ENCODE data around the gene NOC4L. TPM values are rescaled to one million over a fixed set of nuclear protein-coding genes. Genes with fewer than 3 reads are reported as not detected.

NOC4L gene
- total and polyA plus RNA-seq, 2 of the 4 experiments (the other 2 are of a cell fraction): 5.2 to 13.4 TPM

- Histone ChIP-seq H4K91ac (ENCODE audit: insufficient read depth, low read depth, low read length) (no peak overlapping the region), H3K4ac (ENCODE audit: low read depth, low read length) (no peak overlapping the region), H2BK15ac (ENCODE audit: low read depth, low read length) (no peak overlapping the region), H3K9me3 (ENCODE audit: control insufficient read depth, insufficient read depth, low read length) (no peaks in the 10 kb centered on the region), H2AK9ac (replicated peaks; ENCODE audit: low read depth, low read length, poor library complexity) (no peak overlapping the region), H3K4me2 (ENCODE audit: low read depth, low read length) (no peak overlapping the region), H2AK5ac (ENCODE audit: low read depth, low read length) (no peak overlapping the region), H3K23ac (ENCODE audit: low read depth, low read length) (no peak overlapping the region), H3K36me3 (ENCODE audit: control insufficient read depth, insufficient read depth, low read length) (peaks cover 44% of the 10 kb centered on the region), H4K5ac (ENCODE audit: low read depth, low read length) (no peak overlapping the region), H3K9ac (ENCODE audit: low read depth, low read length) (no peak overlapping the region), H3K56ac (ENCODE audit: extremely low read depth, insufficient read depth, low read length) (no peak overlapping the region), H3K27ac (ENCODE audit: insufficient read depth, low read length) (no peak overlapping the region), H3K4me1 (ENCODE audit: control insufficient read depth, insufficient read depth, low read length) (no peaks in the 10 kb centered on the region), H3K14ac (replicated peaks; ENCODE audit: low read depth, low read length) (no peak overlapping the region), H3K4me3 (ENCODE audit: insufficient read depth, low read depth, low read length) (no peak overlapping the region), H3K27me3 (ENCODE audit: control insufficient read depth, insufficient read depth, low read length) (no peaks in the 10 kb centered on the region), H3K79me1 (ENCODE audit: low read depth in 1 of 2, low read length in 2 of 2) (no peaks in the 10 kb centered on the region; a peak in 1 of 4 replicates), H2BK5ac (ENCODE audit: low read depth, low read length, poor library complexity, severe bottlenecking) (no peak overlapping the region), H3K9me1 (ENCODE audit: insufficient read depth, low read length) (no peaks in the 10 kb centered on the region; the same call in 1 of the 2 replicates), H2AFZ (replicated peaks; ENCODE audit: low read length, poor library complexity) (peak overlapping the region; percentile 11), H2BK120ac (ENCODE audit: low read depth, low read length) (no peak overlapping the region), H3K18ac (ENCODE audit: low read depth, low read length) (no peak overlapping the region), H4K8ac (ENCODE audit: low read depth in 2 of 2, low read length in 2 of 2) (no peak overlapping the region), H2BK20ac (ENCODE audit: low read depth, low read length) (no peak overlapping the region), H4K20me1 (ENCODE audit: insufficient read depth, low read length) (no peaks in the 10 kb centered on the region)
- no TSS peak for BruUV-seq (replicated peaks)
- in situ Hi-C loops (cut with MboI; ENCODE audit: low sequenced_read_pairs) (no loop called here), intact Hi-C loops (cut with micrococcal nuclease) (no loop called here), dilution Hi-C loops (cut with HindIII; ENCODE audit: low sequenced_read_pairs, unreplicated experiment) (no loop called here)
- DNase-seq: no peak
- 90% methylated on average over 3 of the region's 6 CpGs; no CpG with 5 or more reads in 1 of the 2 experiments for WGBS, 2 experiments (ENCODE audit: extremely low coverage in 2 of 2, insufficient read length in 1 of 2)
- TF ChIP-seq POLR2A (IDR thresholded peaks at IDR 0.05; ENCODE audit: low read depth, low read length) (no peak), MXI1 (IDR thresholded peaks at IDR 0.05; ENCODE audit: borderline replicate concordance, low read depth, low read length) (no peak), CEBPB (IDR thresholded peaks at IDR 0.05; ENCODE audit: low read depth, low read length) (no peak), BHLHE40 (IDR thresholded peaks at IDR 0.05; ENCODE audit: low read depth, low read length) (no peak), RCOR1 (IDR thresholded peaks at IDR 0.05; ENCODE audit: insufficient replicate concordance, low read length) (no peak), FOS (IDR thresholded peaks at IDR 0.05; ENCODE audit: low read depth, low read length) (no peak)
- TF ChIP-seq, protein P1, sequence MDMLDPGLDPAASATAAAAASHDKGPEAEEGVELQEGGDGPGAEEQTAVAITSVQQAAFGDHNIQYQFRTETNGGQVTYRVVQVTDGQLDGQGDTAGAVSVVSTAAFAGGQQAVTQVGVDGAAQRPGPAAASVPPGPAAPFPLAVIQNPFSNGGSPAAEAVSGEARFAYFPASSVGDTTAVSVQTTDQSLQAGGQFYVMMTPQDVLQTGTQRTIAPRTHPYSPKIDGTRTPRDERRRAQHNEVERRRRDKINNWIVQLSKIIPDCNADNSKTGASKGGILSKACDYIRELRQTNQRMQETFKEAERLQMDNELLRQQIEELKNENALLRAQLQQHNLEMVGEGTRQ (IDR thresholded peaks at IDR 0.05; ENCODE audit: low read depth, low read length): no peak
- TF ChIP-seq, protein P2, sequence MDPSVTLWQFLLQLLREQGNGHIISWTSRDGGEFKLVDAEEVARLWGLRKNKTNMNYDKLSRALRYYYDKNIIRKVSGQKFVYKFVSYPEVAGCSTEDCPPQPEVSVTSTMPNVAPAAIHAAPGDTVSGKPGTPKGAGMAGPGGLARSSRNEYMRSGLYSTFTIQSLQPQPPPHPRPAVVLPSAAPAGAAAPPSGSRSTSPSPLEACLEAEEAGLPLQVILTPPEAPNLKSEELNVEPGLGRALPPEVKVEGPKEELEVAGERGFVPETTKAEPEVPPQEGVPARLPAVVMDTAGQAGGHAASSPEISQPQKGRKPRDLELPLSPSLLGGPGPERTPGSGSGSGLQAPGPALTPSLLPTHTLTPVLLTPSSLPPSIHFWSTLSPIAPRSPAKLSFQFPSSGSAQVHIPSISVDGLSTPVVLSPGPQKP (IDR thresholded peaks at IDR 0.05; ENCODE audit: borderline replicate concordance, low read depth, low read length): no peak
- POLR2A ChIA-PET (ENCODE audit: unreplicated experiment): no interaction called here
- CTCF ChIA-PET: no interaction called here
- no peak for ATAC-seq (ENCODE audit: low read depth)
These were observed 29.6 kb upstream of the NOC4L start for GRCh38 chr12:132114667-132115066.
